IPS-20b (cell line): Measurements from ENCODE around the gene CYB5R2.
"Not testable (repeated sequence)": the region's sequence is repeated elsewhere in the genome, so short reads cannot be mapped to it uniquely, and the experiment has no call there.

ENCODE experiments used
- H3K27ac ChIP-seq: one replicate; pipeline ENCODE4 v1.5.1; 2013; ENCODE audit warnings: low read length
- H3K27me3 ChIP-seq: 2 replicates; pipeline ENCODE4 v1.6.1; 2013; ENCODE audit warnings: mild to moderate bottlenecking, low read length, inconsistent platforms; ENCODE audit not compliant: insufficient read depth
- H3K36me3 ChIP-seq: 2 replicates; pipeline ENCODE4 v1.6.1; 2013; ENCODE audit warnings: low read depth, mild to moderate bottlenecking, inconsistent platforms, low read length, moderate library complexity; ENCODE audit not compliant: insufficient read depth
- H3K4me1 ChIP-seq: 2 replicates; pipeline ENCODE4 v1.6.1; 2013; ENCODE audit warnings: mild to moderate bottlenecking, control low read depth, inconsistent platforms, low read length, moderate library complexity; ENCODE audit not compliant: insufficient read depth
- H3K4me3 ChIP-seq: 2 replicates; pipeline ENCODE4 v1.5.1; 2013; ENCODE audit warnings: mild to moderate bottlenecking, low read length, inconsistent platforms
- H3K9ac ChIP-seq: 2 replicates; pipeline ENCODE4 v1.6.1; 2013; ENCODE audit warnings: low read depth, mild to moderate bottlenecking, inconsistent platforms, low read length, moderate library complexity
- H3K9me3 ChIP-seq: 2 replicates; pipeline ENCODE4 v1.6.1; 2013; ENCODE audit warnings: mild to moderate bottlenecking, low read depth, low read length, inconsistent platforms; ENCODE audit not compliant: insufficient read depth

CYB5R2 gene

GRCh38 chr11:7668464-7668863, 4.8 kb downstream of the CYB5R2 start:
- peaks cover 11% of the 10 kb centered on the region for H3K9me3 ChIP-seq
- H3K27ac ChIP-seq, result no peak overlapping the region
- H3K4me3 ChIP-seq, result no peak overlapping the region
- no peaks in the 10 kb centered on the region for H3K27me3 ChIP-seq
- H3K9ac ChIP-seq, result no peak overlapping the region
- peaks cover 61% of the 10 kb centered on the region for H3K36me3 ChIP-seq
- peaks cover 7% of the 10 kb centered on the region; the same call in 1 of the 2 replicates for H3K4me1 ChIP-seq

- 0 out of 2 replicates have a peak, but pooled peaks cover 3% of the 10 kb centered on the region for H3K4me1 ChIP-seq
These were observed 5.8 kb downstream of the CYB5R2 start for GRCh38 chr11:7667460-7667859.

GRCh38 chr11:7666292-7666866, 6.9 kb downstream of the CYB5R2 start:
- H3K4me1 ChIP-seq, result 0 out of 2 replicates have a peak, but pooled peaks cover 3% of the 10 kb centered on the region
- no peak overlapping the region for H3K9ac ChIP-seq
- no peak overlapping the region for H3K27ac ChIP-seq
- no peak overlapping the region for H3K4me3 ChIP-seq
- H3K27me3 ChIP-seq, result no peaks in the 10 kb centered on the region
- H3K9me3 ChIP-seq, result peaks cover 11% of the 10 kb centered on the region
- peaks cover 61% of the 10 kb centered on the region for H3K36me3 ChIP-seq

More at GRCh38 chr11:7667460-7667859, 5.8 kb downstream of the CYB5R2 start:
- peaks cover 11% of the 10 kb centered on the region for H3K9me3 ChIP-seq
- peaks cover 61% of the 10 kb centered on the region for H3K36me3 ChIP-seq
- H3K4me3 ChIP-seq, result no peak overlapping the region
- H3K9ac ChIP-seq, result no peak overlapping the region
- H3K27me3 ChIP-seq, result no peaks in the 10 kb centered on the region
- no peak overlapping the region for H3K27ac ChIP-seq

- Histone ChIP-seq H3K4me1 (0 out of 2 replicates have a peak, but pooled peaks cover 3% of the 10 kb centered on the region), H3K9ac (no peak overlapping the region), H3K36me3 (peaks cover 59% of the 10 kb centered on the region), H3K9me3 (peaks cover 11% of the 10 kb centered on the region), H3K4me3 (no peak overlapping the region), H3K27me3 (no peaks in the 10 kb centered on the region), H3K27ac (no peak overlapping the region)
These were observed 7.6 kb downstream of the CYB5R2 start for GRCh38 chr11:7665473-7666291.

GRCh38 chr11:7664867-7665266, 8.4 kb downstream of the CYB5R2 start:
- Histone ChIP-seq H3K4me1 (0 out of 2 replicates have a peak, but pooled peaks cover 3% of the 10 kb centered on the region), H3K36me3 (peaks cover 55% of the 10 kb centered on the region), H3K4me3 (no peak overlapping the region), H3K9me3 (peaks cover 11% of the 10 kb centered on the region), H3K27ac (no peak overlapping the region), H3K9ac (no peak overlapping the region), H3K27me3 (no peaks in the 10 kb centered on the region)

GRCh38 chr11:7663531-7663930, 9.8 kb downstream of the CYB5R2 start:
- H3K9me3 ChIP-seq, result peaks cover 11% of the 10 kb centered on the region
- H3K27ac ChIP-seq, H3K4me3 ChIP-seq, H3K27me3 ChIP-seq, H3K9ac ChIP-seq, H3K4me1 ChIP-seq: not testable (repeated sequence)
- peaks cover 42% of the 10 kb centered on the region for H3K36me3 ChIP-seq

GRCh38 chr11:7657306-7658025, 15.8 kb downstream of the CYB5R2 start:
- Histone ChIP-seq H3K27ac (no peak overlapping the region), H3K27me3 (no peaks in the 10 kb centered on the region), H3K4me3 (no peak overlapping the region), H3K36me3 (no peaks in the 10 kb centered on the region), H3K9ac (no peak overlapping the region), H3K4me1 (no peaks in the 10 kb centered on the region), H3K9me3 (no peaks in the 10 kb centered on the region)

- no peaks in the 10 kb centered on the region for H3K9me3 ChIP-seq
- H3K36me3 ChIP-seq, result peaks cover 4% of the 10 kb centered on the region; the same call in 1 of the 2 replicates
- H3K27ac ChIP-seq, result no peak overlapping the region
- no peaks in the 10 kb centered on the region for H3K4me1 ChIP-seq
- H3K27me3 ChIP-seq, result no peaks in the 10 kb centered on the region
- H3K4me3 ChIP-seq, result no peak overlapping the region
- no peak overlapping the region for H3K9ac ChIP-seq
These were observed 16.6 kb downstream of the CYB5R2 start for GRCh38 chr11:7656704-7657103.

- no peak overlapping the region for H3K27ac ChIP-seq
These were observed 17.8 kb downstream of the CYB5R2 start for GRCh38 chr11:7655253-7656217.

GRCh38 chr11:7654195-7654705, 19.1 kb downstream of the CYB5R2 start:
- Histone ChIP-seq H3K36me3 (peaks cover 19% of the 10 kb centered on the region; the same call in 1 of the 2 replicates), H3K27me3 (no peaks in the 10 kb centered on the region), H3K9me3 (no peaks in the 10 kb centered on the region), H3K4me3 (no peak overlapping the region), H3K9ac (no peak overlapping the region), H3K27ac (no peak overlapping the region), H3K4me1 (no peaks in the 10 kb centered on the region)

More at GRCh38 chr11:7655253-7656217, 17.8 kb downstream of the CYB5R2 start:
- no peaks in the 10 kb centered on the region for H3K4me1 ChIP-seq
- no peaks in the 10 kb centered on the region for H3K27me3 ChIP-seq
- H3K9me3 ChIP-seq, result no peaks in the 10 kb centered on the region
- no peak overlapping the region for H3K9ac ChIP-seq
- H3K36me3 ChIP-seq, result peaks cover 10% of the 10 kb centered on the region; the same call in 1 of the 2 replicates
- no peak overlapping the region for H3K4me3 ChIP-seq
